SK-N-SH treated with all-trans-retinoic acid at 6 μM for 48 hours (cell line): ENCODE data around the gene RNF166.

Experiments
- ATAC-seq: fragments of 200-7000 bp; cut with Tn5 transposase; 3 replicates; pipeline ENCODE4 v1.9.1; 2020; ENCODE audit warnings: mild to moderate bottlenecking, moderate library complexity
- ARNTL ChIP-seq: fragments of 450-650 bp; formaldehyde crosslinking; IDR thresholded peaks from 2 replicates; pipeline ENCODE4 v1.5.0; 2020; ENCODE audit warnings: low read depth, mild to moderate bottlenecking, moderate library complexity, borderline replicate concordance
- BACH2 ChIP-seq: fragments of 250-450 bp; sonication (Bioruptor Pico); IDR thresholded peaks from 2 replicates; pipeline ENCODE4 v1.9.0; 2021; ENCODE audit warnings: mild to moderate bottlenecking, borderline replicate concordance
- CREB5 ChIP-seq: fragments of 250-450 bp; sonication (Bioruptor Pico); IDR thresholded peaks from 2 replicates; pipeline ENCODE4 v1.5.1; 2020; ENCODE audit warnings: low read depth, mild to moderate bottlenecking, moderate library complexity
- CSRNP3 ChIP-seq: fragments of 250-450 bp; sonication (Bioruptor Pico); IDR thresholded peaks from 2 replicates; pipeline ENCODE4 v1.5.1; 2021; ENCODE audit warnings: mild to moderate bottlenecking, moderate library complexity
- ESRRG ChIP-seq: fragments of 250-450 bp; sonication (Bioruptor Pico); IDR thresholded peaks from 2 replicates; pipeline ENCODE4 v1.6.1; 2021; ENCODE audit warnings: mild to moderate bottlenecking
- ISL1 ChIP-seq: fragments of 250-450 bp; sonication (Bioruptor Pico); IDR thresholded peaks from 2 replicates; pipeline ENCODE4 v2.1.2; 2022; ENCODE audit warnings: mild to moderate bottlenecking, moderate library complexity
- OSR1 ChIP-seq: fragments of 250-450 bp; sonication (Bioruptor Pico); IDR thresholded peaks from 2 replicates; pipeline ENCODE4 v1.8.0; 2022; ENCODE audit warnings: moderate library complexity, mild to moderate bottlenecking, inconsistent platforms
- PATZ1 ChIP-seq: fragments of 250-450 bp; sonication (Bioruptor Pico); IDR thresholded peaks from 2 replicates; pipeline ENCODE4 v1.8.0; 2020; ENCODE audit warnings: mild to moderate bottlenecking, moderate library complexity, borderline replicate concordance
- POU6F1 ChIP-seq: fragments of 250-450 bp; sonication (Bioruptor Pico); IDR thresholded peaks from 2 replicates; pipeline ENCODE4 v1.8.0; 2021; ENCODE audit warnings: low read depth, mild to moderate bottlenecking, moderate library complexity, borderline replicate concordance
- RARB ChIP-seq: fragments of 250-450 bp; sonication (Bioruptor Pico); IDR thresholded peaks from 2 replicates; pipeline ENCODE4 v1.8.0; 2021; ENCODE audit warnings: mild to moderate bottlenecking, moderate library complexity
- SNAI2 ChIP-seq: fragments of 250-450 bp; sonication (Bioruptor Pico); IDR thresholded peaks from 2 replicates; pipeline ENCODE4 v1.5.0; 2020; ENCODE audit warnings: mild to moderate bottlenecking, moderate library complexity
- TCF4 ChIP-seq: fragments of 250-450 bp; sonication (Bioruptor Pico); IDR thresholded peaks from 2 replicates; pipeline ENCODE4 v1.8.0; 2021; ENCODE audit warnings: mild to moderate bottlenecking, moderate library complexity, borderline replicate concordance
- TOX ChIP-seq: fragments of 250-450 bp; sonication (Bioruptor Pico); IDR thresholded peaks from 2 replicates; pipeline ENCODE4 v1.8.0; 2021; ENCODE audit warnings: mild to moderate bottlenecking, moderate library complexity, borderline replicate concordance
- TSHZ2 ChIP-seq: fragments of 250-450 bp; sonication (Bioruptor Pico); IDR thresholded peaks from 2 replicates; pipeline ENCODE4 v1.5.0; 2020; ENCODE audit warnings: mild to moderate bottlenecking, moderate library complexity
- ZFP30 ChIP-seq: fragments of 450-650 bp; formaldehyde crosslinking; IDR thresholded peaks from 2 replicates; pipeline ENCODE4 v1.5.0; 2022; ENCODE audit warnings: mild to moderate bottlenecking, moderate library complexity
- ZNF565 ChIP-seq: fragments of 450-650 bp; formaldehyde crosslinking; conservative IDR thresholded peaks from 2 replicates; pipeline ENCODE4 v1.5.0; 2020; ENCODE audit warnings: low read depth, mild to moderate bottlenecking, moderate library complexity
- ZNF8 ChIP-seq: fragments of 450-650 bp; formaldehyde crosslinking; IDR thresholded peaks from 2 replicates; pipeline ENCODE4 v1.5.0; 2020; ENCODE audit warnings: mild to moderate bottlenecking, moderate library complexity

Gene RNF166

GRCh38 chr16:88656291-88656980, 49.8 kb downstream of the RNF166 start:
- TF ChIP-seq PATZ1 (CRISPR knock-in tag) (no peak), ESRRG (CRISPR knock-in tag) (no peak), TSHZ2 (CRISPR knock-in tag) (no peak), ZFP30 (no peak), TOX (CRISPR knock-in tag) (no peak), TCF4 (CRISPR knock-in tag) (no peak)
- no peak for ATAC-seq

- TF ChIP-seq ZFP30 (no peak), TSHZ2 (CRISPR knock-in tag) (no peak), OSR1 (CRISPR knock-in tag) (no peak), CSRNP3 (CRISPR knock-in tag) (no peak), ARNTL (no peak), RARB (CRISPR knock-in tag) (no peak), BACH2 (CRISPR knock-in tag) (no peak), ZNF8 (CRISPR knock-in tag) (no peak), ISL1 (CRISPR knock-in tag) (no peak), ZNF565 (CRISPR knock-in tag) (no peak), CREB5 (CRISPR knock-in tag) (no peak), SNAI2 (CRISPR knock-in tag) (no peak), ESRRG (CRISPR knock-in tag) (no peak), POU6F1 (CRISPR knock-in tag) (no peak)
- ATAC-seq = no peak
Measured at GRCh38 chr16:88655733-88656281, 50.4 kb downstream of the RNF166 start.
